NCI-H187 treated with DMSO at 0.1 percent for 48 hours (cell line): Measurements from ENCODE around the gene PDE6G.

Experiments used
- DNase-seq: peaks from one replicate; lab custom pipeline; 2025; lab: John Stamatoyannopoulos, UW

PDE6G gene

DNA sequence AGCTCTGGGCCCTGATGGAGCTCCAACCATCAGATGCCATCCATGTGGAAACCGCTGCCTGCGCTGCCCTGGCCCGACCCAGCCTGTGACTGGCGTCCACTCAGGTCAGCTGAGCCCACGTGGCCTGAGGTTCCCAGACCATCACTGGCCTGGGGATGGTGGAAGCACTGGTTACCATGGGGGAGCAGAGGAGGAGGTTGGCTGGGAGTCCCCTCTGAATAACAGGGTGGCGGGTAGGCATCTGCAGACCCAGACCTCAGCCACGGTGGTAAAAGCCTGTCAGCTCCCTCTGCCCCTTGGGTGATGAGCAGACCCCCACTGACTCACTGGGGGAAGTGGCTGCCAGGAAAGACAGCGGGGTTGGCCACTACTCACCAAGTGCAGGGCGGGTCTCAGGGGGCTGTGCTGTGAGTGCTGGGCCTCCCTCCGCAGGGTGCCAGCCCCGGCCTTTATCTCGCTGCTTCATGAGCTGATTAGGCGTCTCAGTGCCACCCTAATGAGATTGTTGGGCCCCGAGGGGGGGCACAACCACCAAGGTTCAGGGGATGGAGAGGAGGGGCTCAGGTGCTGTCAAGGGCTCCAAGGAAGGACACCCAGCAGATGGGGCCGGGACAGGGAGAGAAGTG, at the start of gene PDE6G:
PDE6G (minus strand) TSS at position 425 of the 626 bp plus-strand sequence. CDS start 3,237 bp downstream, outside the sequence.
- no peak for DNase-seq

DNA sequence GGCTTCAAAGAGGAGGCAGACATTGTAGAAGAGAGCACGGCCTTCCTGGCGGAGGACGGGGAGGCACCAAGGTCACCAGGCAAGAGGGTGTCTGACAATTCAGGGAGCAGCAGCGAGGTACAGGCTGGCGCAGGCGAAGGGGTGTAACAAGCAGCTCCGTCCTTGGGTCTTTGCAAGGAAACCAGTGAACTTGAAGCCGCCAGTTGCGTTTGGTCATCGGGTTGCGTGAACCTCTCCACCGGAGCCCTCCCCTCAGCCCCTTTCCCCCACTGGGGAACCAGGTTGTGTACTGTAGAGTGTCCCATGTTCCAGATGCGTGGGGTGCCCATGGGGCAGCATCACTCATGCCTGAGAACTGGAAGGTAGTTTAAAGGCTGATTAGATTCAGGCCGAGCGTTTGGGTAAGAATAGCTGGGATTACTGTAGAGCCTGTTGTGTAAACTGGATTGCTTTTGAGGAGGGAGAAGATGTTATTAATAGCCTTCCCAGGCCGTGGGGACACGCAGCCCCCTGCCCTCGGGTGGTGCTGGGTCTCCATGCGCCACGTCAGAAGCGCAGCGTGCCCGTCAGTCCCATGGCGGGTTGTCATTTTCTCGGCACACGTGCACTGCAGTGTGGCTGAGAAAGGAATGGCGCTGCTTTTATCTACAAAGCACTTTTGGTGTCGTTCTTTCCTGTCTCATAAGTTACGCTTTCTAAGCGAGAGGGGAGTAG, 49.3 kb upstream of the PDE6G start:
- no peak for DNase-seq

DNA sequence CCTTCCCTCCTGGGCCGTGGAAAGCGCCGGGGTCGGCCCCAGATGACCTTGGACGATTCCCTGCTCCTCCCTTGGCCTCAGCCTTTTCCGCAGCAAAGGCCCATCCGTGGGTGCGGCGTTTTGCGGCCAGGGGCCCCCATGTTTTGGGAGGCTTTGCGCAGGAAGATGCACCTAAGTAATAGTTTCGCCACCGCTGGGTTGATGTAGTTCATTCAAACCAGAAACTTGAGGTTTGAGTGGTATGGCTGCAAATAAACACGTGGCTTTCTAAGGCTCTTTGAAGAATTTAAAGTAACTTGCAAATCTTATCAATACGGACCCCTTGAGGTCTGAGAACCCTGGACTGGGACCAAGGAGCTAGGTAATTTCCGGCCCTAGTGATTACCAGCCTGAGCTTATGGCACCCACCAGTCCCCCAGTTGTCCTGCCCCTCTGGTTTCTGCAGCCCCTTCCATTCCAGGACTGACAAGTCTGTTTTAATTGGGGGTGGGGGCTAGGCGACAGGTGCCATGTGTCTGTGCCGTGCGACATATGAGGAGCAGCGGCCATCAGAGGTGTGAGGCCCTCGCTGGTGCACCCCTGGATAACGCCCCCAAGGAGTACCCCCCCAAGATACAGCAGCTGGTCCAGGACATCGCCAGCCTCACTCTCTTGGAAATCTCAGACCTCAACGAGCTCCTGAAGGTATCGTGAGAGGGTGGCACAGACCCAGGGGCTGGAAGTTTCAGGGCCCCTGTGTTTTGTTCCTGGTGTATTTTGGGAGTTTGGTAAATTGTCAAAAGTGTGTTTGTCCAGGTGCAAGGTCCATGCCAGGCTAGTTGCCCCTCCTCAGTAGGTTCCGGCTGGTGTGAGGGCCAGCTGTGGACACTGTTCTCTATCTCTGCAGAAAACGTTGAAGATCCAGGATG, 47.7 kb upstream of the PDE6G start:
- DNase-seq: no peak

DNA sequence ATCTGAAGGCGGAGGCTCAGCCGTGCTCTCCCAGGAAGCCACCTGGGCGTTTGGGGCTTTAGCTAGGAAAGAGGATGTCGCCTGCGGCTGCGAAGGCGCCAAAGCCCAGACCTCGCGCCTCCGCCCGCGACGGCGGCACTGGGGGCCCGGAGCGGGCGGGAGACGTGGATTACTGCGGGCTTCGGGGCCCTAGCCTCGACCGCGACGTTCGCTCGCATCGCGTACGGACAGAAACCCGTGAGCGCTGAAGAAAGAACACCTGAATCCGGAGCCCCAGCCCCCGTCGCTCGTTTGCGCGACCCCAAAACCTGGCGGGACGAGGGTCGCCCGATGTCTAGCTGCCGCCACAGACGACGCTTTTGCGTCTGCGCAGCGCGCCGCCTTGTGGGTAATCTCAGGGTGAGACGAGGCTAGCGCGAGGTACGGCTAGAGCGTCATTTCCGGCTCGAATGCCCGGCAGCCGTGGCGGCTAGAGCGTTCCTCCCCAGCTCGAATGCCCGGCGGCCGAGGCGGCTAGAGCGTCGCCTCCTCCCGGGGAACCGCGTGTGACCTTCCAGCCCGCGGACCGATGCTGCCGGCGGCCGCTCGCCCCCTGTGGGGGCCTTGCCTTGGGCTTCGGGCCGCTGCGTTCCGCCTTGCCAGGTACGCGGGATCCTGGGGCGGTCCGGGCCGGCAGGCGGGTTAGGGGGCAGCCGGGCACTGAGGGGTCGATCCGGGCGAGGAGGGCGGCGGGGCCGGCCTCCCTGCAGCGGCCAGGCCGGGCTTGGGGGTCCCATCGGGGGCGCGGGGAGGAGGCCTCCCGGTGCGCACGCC, 46.8 kb upstream of the PDE6G start, which contains the start of gene MRPL12:
MRPL12 (plus strand) TSS at position 434 of the 813 bp plus-strand sequence; CDS start at position 569, 135 bp downstream.
- peak; percentile 61 for DNase-seq

DNA sequence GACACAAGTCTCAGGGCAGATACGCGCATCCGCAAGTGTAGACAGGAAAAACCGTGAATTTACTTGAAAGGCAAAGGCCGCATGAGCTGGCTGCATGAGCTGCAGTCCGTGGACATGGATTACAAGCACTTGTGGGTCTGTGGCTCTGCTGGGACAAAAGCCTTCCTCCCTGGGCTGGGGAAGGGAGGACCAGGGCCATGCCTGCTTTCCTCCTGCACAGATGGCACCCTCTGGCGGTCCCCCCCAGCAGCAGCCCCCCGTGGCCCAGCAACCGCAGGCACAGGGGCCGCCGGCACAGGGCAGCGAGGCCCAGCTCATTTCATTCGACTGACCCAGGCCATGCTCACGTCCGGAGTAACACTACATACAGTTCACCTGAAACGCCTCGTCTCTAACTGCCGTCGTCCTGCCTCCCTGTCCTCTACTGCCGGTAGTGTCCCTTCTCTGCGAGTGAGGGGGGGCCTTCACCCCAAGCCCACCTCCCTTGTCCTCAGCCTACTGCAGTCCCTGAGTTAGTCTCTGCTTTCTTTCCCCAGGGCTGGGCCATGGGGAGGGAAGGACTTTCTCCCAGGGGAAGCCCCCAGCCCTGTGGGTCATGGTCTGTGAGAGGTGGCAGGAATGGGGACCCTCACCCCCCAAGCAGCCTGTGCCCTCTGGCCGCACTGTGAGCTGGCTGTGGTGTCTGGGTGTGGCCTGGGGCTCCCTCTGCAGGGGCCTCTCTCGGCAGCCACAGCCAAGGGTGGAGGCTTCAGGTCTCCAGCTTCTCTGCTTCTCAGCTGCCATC, 45.1 kb upstream of the PDE6G start:
- no peak for DNase-seq

DNA sequence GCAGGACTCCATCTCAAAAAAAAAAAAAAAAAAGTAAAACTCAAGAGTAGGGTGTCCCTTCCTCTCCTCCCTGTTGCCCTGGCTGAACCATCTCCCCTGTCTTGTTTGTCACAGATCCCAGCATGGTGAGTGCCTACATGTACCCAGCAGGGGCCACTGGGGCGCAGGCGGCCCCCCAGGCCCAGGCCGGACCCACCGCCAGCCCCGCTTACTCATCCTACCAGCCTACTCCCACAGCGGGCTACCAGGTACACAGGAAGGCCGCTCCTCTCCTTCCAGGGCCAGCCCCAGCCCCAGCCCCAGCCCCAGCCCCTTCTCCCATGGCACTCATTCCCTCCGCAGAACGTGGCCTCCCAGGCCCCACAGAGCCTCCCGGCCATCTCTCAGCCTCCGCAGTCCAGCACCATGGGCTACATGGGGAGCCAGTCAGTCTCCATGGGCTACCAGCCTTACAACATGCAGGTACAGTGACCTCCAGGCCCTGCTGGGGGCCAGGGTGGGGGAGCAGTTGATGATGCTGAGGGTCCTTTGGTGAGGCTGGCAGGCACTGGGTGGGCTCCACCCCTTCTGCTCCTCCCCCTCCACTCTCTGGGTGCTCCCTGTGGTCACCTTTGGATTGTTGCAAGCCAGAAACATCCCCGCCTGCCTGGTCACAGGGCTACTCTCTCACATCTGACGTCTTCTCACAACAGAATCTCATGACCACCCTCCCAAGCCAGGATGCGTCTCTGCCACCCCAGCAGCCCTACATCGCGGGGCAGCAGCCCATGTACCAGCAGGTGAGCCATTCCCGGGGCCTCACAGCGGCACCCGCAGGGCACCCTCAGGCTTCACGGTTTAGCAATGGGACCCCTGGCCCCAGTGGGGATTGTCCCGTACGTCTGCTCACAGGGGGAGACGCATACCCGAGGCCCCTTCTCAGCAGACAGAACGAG, 44.3 kb upstream of the PDE6G start:
- DNase-seq: no peak

DNA sequence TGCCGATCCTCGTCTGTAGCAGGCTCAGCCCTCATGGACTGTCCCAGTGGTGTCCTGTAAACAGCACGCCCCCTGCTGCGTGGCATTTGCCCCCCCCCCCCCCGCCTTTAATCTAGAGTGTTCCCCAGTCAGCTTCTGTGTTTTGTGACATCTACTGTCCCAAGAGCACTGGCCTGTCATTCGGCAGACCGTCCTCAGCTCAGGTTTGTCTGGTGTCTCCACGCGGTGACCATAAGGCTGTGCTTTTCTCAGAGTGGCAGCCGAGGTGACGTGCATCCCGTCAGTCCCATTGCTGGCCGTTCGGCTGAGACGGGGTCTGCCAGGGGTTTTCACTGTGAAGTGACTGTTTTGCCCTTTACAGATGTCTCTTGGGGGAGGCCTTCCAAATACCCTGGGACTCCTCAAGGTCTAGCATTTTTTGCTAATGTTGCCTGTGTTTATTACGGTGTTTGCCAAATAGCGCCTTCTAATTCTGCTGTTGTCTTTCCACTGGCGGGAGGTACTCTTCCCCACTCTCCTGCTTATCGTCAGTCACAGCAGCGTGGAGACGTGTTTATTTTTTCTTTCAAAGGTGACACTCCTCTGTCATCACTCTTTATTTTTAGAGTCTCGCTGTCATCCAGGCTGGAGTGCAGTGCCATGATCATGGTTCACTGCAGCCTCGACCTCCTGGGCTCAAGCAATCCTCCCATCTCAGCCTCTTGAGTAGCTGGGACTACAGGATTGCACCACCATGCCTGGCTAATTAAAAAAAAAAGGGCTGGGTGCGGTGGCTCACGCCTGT, 41.1 kb upstream of the PDE6G start:
- DNase-seq: no peak

DNA sequence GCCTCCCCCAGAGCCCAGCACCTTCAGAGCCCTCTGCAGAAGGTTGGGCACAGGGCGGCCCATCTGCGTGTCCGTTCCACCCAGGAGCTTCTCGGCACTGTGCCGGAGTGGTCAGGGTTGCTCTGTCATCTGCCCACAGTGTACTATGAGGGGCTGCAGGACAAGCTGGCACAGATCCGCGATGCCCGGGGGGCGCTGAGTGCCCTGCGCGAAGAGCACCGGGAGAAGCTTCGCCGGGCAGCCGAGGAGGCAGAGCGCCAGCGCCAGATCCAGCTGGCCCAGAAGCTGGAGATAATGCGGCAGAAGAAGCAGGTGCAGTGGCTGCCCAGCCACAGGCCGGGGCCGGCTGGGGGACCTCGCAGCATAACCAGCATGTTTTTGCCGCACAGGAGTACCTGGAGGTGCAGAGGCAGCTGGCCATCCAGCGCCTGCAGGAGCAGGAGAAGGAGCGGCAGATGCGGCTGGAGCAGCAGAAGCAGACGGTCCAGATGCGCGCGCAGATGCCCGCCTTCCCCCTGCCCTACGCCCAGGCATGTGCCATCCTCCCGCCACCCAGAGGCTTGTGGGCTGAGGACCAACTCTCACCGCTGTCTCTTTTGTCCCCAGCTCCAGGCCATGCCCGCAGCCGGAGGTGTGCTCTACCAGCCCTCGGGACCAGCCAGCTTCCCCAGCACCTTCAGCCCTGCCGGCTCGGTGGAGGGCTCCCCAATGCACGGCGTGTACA, 40.0 kb upstream of the PDE6G start:
- no peak for DNase-seq

DNA sequence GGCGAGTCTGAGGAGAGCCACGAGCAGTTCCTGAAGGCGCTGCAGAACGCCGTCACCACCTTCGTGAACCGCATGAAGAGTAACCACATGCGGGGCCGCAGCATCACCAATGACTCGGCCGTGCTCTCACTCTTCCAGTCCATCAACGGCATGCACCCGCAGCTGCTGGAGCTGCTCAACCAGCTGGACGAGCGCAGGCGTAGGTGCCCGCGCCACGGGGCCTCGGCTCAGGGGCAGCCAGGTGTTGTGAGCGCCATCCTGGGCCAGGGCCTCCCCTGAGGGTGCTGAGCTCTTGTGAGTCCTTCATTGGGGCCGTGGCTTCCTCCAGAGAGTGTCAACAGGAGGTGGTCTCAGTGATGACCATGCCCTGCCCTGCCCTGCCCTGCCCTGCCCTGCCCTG, 39.5 kb upstream of the PDE6G start:
- DNase-seq: no peak

DNA sequence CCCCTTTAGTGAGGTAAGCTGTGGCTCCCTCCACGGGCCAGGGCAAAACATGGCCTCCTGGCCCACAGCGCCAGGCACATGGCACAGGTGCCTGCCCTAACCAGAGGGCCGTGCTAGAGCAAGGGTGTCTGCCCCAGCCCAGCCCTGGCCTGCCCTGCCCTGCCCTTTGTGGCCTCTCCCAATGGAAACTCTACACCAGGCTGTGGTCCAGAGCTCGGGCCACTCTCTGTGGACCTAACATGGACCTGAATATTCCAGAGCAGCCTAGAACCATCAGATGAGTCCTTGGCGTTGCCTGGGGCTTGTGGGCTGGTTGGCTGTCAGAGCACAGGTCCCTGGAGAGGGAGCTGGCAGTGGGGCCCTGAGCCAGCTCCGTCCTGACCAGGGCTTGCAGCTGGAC, 38.9 kb upstream of the PDE6G start:
- no peak for DNase-seq

DNA sequence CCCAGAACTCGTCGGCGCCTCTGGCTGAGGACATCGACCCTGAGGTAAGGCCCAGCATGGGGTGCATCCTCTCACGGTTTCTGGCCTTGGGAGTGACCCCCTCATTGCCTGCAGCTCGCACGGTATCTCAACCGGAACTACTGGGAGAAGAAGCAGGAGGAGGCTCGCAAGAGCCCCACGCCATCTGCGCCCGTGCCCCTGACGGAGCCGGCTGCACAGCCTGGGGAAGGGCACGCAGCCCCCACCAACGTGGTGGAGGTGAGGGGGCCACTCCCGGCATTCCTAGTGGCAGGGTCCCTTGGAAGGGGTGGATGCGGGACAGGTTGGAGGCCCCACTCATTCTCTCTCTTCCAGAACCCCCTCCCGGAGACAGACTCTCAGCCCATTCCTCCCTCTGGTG, 38.5 kb upstream of the PDE6G start:
- no peak for DNase-seq

DNA sequence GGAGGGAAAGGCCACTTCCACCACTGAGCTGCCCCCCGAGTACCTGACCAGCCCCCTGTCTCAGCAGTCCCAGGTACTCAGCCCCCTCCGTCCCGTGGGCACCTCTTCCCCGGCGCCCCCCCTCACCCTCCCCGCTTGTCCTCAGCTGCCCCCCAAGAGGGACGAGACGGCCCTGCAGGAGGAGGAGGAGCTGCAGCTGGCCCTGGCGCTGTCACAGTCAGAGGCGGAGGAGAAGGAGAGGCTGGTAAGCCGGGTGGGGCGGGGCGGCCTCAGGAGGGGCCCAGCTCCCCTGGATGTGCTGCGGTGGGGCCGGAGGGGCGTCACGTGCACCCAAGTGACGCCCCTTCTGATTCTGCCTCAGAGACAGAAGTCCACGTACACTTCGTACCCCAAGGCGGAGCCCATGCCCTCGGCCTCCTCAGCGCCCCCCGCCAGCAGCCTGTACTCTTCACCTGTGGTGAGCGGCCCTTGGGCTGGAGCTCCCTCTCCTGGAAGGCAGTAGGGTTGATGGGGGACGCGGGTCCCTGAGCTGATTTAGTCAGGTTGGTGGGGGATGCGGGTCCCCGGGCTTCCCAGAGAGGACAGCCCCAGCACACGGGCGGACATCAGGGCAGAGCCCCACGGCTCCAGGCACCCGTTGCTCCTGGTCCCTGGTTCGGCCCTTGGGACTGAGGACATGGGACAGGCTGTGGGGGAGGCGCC, 37.3 kb upstream of the PDE6G start:
- DNase-seq: no peak

DNA sequence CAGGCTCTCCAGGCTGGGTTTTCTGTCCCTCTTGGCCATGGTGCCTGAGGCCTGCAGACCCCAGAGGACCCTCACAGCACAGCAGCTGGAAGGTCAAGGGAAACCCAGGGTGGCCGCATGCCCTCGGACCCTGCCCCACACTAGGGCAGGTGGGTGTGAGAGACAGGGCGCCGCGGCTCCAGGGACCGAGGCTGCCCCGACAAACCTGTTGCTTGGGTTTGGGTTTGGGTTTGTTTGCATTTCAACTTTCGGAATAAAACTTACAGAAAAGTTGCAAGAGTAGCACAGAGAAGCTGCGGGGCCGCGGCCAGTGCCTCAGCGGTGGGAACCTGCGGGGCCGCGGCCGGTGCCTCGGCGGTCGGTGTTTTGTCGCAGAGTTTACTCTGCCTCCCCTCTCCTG, 35.3 kb upstream of the PDE6G start:
- DNase-seq: no peak

DNA sequence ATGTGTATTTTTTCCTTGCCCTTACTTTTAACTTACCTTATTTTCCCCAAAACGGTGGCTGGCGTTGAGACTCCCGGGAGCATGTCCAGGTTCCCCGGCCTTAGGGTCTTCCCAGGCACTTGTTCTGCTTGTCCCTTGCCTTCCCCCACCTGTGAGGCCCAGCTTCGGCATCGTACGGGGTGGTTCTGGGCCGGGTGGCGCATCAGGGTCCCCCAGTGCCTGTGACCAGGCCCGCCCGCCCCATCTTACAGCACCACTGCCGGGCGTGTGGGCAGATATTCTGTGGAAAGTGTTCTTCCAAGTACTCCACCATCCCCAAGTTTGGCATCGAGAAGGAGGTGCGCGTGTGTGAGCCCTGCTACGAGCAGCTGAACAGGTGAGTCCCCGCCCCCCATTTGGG, 34.9 kb upstream of the PDE6G start:
- DNase-seq: no peak

DNA sequence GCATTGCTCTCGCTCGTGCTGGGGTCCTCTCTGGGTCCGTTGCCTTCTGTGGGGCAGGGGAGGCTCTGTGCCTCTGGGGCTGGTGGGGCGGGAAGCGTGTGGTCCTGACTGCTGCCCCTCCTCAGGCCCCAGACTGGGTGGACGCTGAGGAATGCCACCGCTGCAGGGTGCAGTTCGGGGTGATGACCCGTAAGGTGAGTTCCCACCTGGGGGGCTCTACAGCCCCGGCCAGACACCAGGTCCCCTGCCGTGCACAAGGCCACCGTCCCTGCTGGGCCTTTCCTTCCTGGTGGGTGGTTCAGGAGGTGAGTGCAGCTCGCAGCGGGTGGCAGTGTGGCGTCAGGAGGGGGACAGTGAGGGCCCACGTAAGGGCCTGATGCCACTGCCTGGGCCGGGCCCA, 34.2 kb upstream of the PDE6G start:
- DNase-seq: no peak

DNA sequence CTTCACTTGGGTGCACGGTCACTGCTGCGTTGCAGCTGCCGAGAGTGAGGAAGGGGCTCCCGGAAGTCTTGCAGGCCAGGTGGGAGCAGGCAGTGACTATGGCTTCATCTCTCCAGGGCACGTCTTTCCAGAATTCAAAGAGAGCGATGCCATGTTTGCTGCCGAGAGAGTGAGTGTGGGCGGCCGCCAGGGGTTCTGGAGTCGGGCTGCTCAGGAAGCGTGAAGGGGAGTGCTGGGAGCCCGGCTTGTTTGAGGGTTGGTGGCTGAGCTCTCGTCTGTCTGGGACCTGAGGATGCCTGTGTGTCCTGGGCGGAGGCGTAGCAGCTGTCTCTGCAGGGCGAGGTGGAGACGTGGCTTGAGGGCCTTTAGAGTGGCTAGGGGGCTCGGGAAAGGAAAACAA, 33.7 kb upstream of the PDE6G start:
- no peak for DNase-seq

DNA sequence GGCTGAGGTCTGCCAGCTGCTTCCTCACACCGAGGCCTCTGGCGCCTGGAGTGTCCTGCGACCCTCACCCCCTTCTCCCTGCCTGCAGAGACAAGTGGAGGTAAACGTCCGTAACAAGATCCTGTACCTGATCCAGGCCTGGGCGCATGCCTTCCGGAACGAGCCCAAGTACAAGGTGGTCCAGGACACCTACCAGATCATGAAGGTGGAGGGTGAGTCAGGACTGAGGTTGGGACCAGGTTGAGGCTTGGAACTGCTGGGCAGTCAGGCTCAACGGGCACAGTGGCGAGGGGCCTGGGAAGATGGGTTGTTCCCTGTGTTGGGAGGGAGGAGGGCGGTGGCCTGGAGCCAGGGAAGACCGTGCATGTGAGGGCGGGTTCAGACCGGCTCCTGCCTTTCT, 32.3 kb upstream of the PDE6G start:
- DNase-seq: no peak
